ENCODE measurements around the gene FUT7.

Gene FUT7

GRCh38 chr9:136980669-136981478 lies 51.0 kb downstream of the FUT7 start:
- H2AFZ ChIP-seq (ENCODE audit: low read depth): no peak overlapping the region
- no peaks in the 10 kb centered on the region for H3K4me1 ChIP-seq (ENCODE audit: low read depth, poor library complexity, severe bottlenecking)
- no peak overlapping the region for H3K4me3 ChIP-seq (IDR thresholded peaks at IDR 0.05; ENCODE audit: insufficient read depth, low read depth, low read length)
- no peaks in the 10 kb centered on the region for H4K20me1 ChIP-seq (ENCODE audit: insufficient read depth)
- no peak overlapping the region for H3K4me2 ChIP-seq
- peaks cover 42% of the 10 kb centered on the region for H3K27me3 ChIP-seq (ENCODE audit: insufficient read depth, low read depth)
- no peaks in the 10 kb centered on the region for H3K36me3 ChIP-seq (ENCODE audit: insufficient read depth)
- no peak for TF ChIP-seq CTCF (conservative IDR thresholded peaks at IDR 0.05; ENCODE audit: low read depth, low read length)
- H3K9ac ChIP-seq: no peak overlapping the region
- no peak overlapping the region for H3K27ac ChIP-seq
- no peaks in the 10 kb centered on the region for H3K79me2 ChIP-seq (ENCODE audit: insufficient read depth, low read depth)

All from KMS-11 (cell line).